DND-41 (cell line): ENCODE results near the gene ESYT2.

Source experiments
- EZH2 ChIP-seq: IDR thresholded peaks from 3 replicates; pipeline ENCODE4 v1.6.1; 2012; ENCODE audit warnings: borderline replicate concordance, low read depth, mild to moderate bottlenecking, moderate library complexity, low read length, inconsistent platforms; ENCODE audit not compliant: severe bottlenecking
- TF ChIP-seq, protein P1 (sequence below): IDR thresholded peaks from 2 replicates; pipeline ENCODE4 v1.5.1; 2012; ENCODE audit warnings: borderline replicate concordance, low read length, moderate library complexity, mild to moderate bottlenecking; ENCODE audit not compliant: poor library complexity, severe bottlenecking; ENCODE audit errors: extremely low read depth

DNA sequence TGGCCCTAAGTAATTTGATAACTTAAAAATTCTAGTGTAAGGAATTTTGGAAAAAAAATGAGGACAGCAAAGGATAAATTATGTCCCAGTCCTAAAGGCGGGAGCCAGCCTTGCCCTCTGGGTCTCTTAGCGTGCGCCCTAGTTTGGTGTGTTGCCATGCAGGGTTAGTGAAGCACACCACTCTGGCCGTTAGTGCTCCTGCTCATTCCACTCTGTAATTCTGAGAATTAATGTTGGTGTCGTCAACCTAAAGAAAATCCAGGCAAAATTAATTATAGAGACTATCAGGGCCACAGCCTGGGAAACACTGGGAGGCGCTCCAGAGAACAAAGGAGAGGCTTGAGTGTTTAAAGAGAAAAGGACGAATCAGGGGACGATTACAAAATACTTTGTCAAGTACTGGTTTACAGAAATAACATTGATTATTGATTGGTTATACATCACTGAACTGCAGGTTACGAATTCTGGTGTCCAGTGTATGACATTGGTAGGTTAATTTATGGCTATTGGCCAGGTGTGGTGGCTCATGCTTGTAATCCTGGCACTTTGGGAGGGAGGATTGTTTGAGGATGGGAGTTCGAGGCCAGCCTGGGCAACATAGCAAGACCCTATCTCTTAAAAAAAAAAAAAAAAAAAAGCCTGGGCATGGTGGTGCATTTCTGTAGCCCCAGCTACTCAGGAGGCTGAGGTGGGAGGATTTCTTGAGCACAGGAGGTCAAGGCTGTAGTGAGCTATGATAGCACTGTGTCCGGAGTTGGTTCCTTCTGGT is 32.8 kb upstream of the ESYT2 start:
- TF ChIP-seq, protein P1, sequence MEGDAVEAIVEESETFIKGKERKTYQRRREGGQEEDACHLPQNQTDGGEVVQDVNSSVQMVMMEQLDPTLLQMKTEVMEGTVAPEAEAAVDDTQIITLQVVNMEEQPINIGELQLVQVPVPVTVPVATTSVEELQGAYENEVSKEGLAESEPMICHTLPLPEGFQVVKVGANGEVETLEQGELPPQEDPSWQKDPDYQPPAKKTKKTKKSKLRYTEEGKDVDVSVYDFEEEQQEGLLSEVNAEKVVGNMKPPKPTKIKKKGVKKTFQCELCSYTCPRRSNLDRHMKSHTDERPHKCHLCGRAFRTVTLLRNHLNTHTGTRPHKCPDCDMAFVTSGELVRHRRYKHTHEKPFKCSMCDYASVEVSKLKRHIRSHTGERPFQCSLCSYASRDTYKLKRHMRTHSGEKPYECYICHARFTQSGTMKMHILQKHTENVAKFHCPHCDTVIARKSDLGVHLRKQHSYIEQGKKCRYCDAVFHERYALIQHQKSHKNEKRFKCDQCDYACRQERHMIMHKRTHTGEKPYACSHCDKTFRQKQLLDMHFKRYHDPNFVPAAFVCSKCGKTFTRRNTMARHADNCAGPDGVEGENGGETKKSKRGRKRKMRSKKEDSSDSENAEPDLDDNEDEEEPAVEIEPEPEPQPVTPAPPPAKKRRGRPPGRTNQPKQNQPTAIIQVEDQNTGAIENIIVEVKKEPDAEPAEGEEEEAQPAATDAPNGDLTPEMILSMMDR = peak; percentile 13
- TF ChIP-seq EZH2 = no peak
